GM21515 (cell line): ENCODE results near the gene KDM4F.
A peak's percentile ranks its signal among the peaks of the same experiment; 100 is the strongest.
"Not testable (repeated sequence)": the region's sequence is repeated elsewhere in the genome, so short reads cannot be mapped to it uniquely, and the experiment has no call there.

Experiments used
- ATAC-seq: cut with Tn5 transposase; IDR thresholded peaks from one replicate; pipeline ENCODE4 v1.9.1; 2021; ENCODE audit not compliant: unreplicated experiment

Gene KDM4F

GRCh38 chr11:95049122-95049521 is at the start of gene KDM4F:
KDM4F (plus strand) TSS chr11:95049422.
- ATAC-seq = not testable (repeated sequence)

DNA sequence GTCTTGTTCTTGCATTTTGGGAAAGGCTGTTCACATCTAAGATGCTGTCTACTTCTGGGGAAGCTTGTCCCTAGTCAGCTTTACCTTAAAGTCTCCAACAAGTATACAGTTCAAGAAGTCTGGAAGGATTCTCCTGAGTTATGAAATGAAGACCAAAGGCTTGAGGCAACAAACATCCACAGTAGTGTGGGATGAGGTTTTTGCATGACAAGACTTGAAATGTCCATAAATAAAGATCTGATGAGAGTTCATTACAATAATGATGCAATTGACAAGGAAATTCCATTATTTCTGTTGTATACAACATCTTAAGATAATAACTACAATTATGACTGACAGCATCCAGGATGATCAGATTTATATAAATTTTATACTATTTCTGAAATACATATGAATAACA is 45.5 kb upstream of the KDM4F start:
- no peak for ATAC-seq

DNA sequence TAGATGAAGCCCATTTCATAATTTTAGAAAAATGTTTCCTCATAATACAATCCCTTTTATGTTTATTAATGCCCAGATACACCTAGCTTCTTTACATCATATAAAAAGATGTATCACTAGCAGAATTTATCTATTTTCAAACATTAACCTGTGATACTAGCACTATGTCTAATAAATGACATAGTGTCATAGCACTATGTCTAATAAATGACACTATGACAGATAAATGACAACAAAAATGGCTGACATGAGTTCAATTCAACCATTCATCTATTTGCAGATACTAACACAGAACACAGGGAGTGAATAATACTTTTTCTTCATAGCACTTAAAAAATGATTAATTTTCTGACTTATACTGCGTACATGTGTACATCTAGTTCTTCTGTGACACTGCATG is 43.6 kb upstream of the KDM4F start:
- no peak for ATAC-seq

- ATAC-seq = no peak
These were observed 37.8 kb upstream of the KDM4F start for GRCh38 chr11:95011376-95011775.

DNA sequence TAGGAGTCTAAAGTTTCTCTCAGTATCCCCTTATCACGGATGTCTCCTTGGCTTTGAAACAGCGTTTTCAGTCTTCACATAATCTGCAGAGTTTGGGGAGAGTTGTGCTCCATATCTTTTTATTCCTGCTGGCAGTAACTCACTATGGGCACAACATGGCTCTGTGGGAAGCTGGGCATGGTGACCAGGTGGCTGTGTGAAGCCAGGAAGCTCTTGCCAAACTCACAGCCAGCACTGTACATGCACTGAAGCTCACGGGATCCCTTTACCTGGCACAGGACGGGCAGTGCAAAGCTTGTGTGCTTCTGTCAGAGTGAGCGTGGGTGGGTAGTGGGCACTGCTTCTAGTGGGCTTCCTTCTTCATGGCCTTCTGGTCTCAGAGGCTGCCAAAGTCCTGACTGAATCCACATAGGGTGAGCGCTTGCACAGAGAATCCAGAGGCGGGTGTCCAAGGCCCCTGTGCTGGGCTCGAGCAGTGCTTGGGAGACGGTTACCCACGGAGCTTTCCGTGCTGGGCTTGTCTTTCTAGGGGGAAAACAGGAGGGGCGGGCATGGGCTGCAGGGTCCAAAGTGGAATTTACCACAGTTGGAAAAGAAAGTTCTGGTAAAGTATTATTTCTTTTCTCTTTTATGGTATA is 34.9 kb upstream of the KDM4F start:
- ATAC-seq = no peak

GRCh38 chr11:95016139-95016538 is 33.1 kb upstream of the KDM4F start:
- ATAC-seq = no peak

DNA sequence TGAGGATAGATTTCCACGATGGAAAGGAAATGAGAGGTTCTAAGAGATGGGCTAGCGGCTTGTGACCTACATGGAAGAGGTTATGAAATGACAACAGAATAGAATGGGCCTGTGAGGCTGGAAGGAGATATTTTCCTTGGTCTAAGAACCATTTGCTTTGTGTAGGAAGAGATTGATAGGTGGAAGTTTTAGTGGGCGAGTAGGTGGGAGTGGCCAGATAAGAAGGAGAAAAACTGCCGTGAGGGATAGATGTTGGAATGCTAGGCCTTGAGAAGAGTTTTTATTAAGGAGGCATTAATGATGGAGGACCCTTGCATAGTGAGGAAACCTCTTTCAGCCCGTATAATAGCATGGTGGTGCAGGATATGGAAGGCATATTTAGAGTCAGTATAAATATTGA is 27.8 kb upstream of the KDM4F start:
- not testable (repeated sequence) for ATAC-seq

DNA sequence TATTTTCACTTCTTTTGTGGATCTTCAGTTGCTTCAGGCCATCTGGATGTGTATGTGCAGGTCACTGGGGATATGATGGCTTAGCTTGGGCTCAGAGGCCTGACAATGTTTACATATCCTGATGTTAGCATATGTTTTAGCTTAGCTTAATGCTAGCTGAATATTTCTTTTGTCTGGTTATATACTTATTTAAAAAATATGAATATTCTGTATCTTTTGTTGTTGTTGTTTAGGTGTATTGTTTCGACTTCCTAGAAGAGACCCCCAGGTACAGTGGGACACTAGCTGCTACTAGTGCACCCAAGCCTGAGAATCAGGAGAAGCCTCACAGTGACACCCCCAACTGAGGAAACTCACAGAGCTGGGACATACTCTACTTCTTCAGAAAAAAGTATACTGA is 24.3 kb upstream of the KDM4F start, which contains the start of gene KDM4E:
Gene KDM4E, plus strand, starts transcription at position 301 of the 400 bp plus-strand sequence. CDS start 300 bp downstream, outside the sequence.
- ATAC-seq = no peak

- ATAC-seq = not testable (repeated sequence)
These were observed 23.6 kb upstream of the KDM4F start for GRCh38 chr11:95025594-95025993.

- no peak for ATAC-seq
These were observed 20.9 kb upstream of the KDM4F start for GRCh38 chr11:95028357-95028756.

DNA sequence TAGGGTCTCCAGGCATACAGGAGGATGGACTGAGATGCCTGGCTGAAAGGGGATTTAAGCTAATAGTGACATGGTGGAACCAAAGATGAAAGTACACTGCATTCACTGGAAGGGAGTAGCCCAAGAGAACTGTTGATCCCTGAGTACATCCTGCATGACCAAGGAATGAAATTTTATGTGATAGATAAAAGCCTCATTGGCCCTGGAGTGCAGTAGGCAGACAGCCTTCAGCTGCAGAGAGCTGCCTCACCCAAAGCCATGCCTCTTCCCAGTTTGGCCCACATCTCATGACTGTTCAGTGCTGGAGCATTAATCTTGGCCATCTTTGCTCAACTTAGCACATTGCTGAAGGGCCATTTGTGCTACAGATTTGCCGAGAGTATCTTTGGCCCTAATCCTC is 16.2 kb upstream of the KDM4F start:
- no peak for ATAC-seq

DNA sequence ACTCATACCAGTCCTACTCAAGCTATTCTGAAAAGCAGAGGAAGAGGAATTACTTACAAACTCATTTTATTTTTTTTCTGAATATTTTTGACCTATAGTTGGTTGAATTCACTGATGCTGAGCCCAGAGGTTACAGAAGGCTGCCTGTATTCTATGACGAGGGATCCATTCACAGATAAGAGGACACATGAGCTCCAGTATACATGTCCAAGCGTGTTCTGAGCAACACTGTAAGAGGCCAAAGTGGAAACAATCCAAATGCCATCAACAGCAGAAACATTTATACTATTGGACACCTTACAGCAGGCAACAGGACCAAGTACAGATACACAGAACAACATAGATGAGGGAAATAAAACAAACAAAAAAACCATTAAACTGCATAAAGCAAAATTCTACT is 13.9 kb upstream of the KDM4F start:
- ATAC-seq = no peak

DNA sequence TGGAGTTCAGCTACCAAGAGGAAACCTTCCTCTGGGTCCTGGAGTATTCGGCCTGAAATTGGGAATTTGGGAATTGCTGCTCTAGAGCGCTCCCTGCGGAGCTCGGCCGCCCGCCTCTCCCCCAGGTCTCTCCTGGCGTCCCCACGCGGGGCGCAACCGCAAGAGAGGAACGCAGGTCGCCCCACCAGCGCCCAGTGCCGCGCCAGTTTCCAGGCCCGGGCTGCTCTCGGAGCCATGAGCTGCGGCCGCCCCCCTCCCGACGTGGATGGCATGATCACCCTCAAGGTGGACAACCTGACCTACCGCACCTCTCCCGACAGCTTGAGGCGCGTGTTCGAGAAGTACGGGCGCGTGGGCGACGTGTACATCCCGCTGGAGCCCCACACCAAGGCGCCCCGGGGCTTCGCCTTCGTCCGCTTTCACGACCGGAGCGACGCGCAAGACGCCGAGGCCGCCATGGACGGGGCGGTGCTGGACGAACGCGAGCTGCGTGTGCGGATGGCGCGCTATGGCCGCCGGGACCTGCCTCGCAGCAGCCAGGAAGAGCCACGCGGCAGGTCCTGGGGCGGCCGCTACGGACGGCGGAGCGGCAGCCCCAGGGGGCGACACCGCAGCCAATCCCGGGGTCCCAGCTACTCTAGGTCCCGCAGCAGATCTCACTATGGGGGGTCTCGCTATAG is 11.7 kb upstream of the KDM4F start:
- not testable (repeated sequence) for ATAC-seq

DNA sequence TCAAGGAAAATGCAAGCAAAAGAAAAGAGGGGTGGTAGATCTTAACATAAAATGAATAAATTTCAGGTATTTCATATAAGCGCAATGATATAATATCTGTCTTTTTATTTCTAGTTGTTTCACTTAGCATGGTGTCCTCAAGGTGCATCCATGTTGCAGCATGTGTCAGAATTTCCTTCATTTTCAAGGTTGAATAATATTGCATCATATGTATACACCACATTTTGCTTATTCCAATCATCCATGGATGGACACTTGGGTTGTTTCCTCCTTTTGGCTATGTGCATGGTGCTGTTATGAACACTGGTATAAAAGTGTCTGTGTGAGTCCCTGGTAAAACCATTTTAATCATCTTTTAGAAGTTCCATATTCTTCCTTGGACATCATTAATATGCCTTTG is 7.0 kb upstream of the KDM4F start:
- ATAC-seq = no peak

GRCh38 chr11:95042906-95043305 is 6.3 kb upstream of the KDM4F start:
- no peak for ATAC-seq

GRCh38 chr11:95044010-95044409 is 5.2 kb upstream of the KDM4F start:
- ATAC-seq = no peak

DNA sequence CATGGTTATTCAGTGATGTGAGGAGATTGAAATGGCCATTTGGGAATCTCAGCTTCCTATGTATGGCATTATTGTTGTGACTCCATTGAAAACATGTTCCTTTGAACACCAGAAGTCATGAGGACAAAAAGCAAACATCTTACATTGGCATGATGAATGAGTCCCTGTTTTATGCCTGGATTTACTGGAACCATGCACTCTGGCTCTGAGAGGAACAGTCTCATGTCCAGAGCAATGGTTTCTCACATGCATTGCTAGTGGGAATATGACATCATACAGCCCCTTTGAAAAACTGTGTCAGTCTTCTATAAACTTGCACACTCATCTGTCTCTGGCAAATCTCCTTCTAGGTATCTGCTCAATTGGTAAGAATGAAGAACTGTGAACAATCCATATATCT is 3.4 kb upstream of the KDM4F start:
- ATAC-seq = no peak

- ATAC-seq = no peak
These were observed 1.5 kb downstream of the KDM4F start for GRCh38 chr11:95050595-95051202.

DNA sequence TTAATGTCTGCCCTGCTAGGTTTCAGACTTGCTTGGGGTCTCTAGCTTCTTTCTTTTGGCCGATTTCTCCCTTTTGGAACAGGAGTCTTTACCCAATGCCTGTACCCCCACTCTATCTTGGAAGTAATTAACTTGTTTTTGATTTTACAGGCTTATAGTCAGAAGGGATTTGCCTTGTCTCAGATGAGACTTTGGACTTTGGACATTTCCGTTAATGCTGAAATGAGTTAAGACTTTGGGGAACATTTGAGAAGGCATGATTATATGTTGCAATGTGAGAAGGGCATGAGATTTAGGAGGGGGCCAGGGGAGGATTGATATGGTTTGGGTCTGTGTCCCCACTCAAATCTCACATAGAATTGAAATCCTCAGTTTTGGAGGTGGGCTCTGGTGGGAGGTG is 5.1 kb downstream of the KDM4F start:
- no peak for ATAC-seq

DNA sequence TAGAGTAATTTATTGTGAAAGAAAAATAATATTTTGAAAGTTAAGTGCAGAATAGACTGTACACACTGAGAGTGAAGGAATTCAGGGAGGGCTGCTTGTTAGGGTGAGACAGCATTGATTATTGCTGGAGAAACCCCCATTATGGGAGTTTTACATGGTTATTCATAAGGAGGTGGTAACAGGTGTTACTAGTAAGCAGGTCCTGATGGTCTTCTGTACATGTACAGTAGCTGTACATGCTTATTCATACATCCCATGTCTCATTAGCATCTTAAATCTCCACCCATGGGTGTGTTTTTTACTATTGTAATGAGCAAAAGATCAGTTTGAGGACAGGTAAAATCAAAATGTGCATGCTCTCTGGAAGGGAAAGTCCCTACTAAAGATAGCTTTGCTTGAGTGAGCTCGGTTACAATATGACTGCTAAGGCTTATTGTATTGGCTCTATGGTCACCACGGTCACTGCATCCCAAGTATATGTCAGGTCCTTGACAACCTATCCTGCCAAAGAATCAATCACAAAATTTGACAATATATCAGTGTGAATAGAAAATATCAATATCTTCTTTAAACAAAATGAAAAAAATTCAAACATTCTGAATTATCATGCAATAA is 6.2 kb downstream of the KDM4F start:
- peak; percentile 93 for ATAC-seq

GRCh38 chr11:95057959-95058358 is 8.7 kb downstream of the KDM4F start:
- ATAC-seq = no peak

GRCh38 chr11:95058621-95059020 is 9.4 kb downstream of the KDM4F start:
- no peak for ATAC-seq
